WERI-Rb-1 (cell line): Measurements from ENCODE around the gene RNF43.

Source experiments
- DNase-seq: peaks from one replicate; pipeline ENCODE4 v3.0.0-alpha.2; 2020
- H3K27ac ChIP-seq: fragments of 250-450 bp; sonication (Bioruptor Pico); 2 replicates; pipeline ENCODE4 v1.5.1; 2020; ENCODE audit warnings: mild to moderate bottlenecking, moderate library complexity
- H3K27me3 ChIP-seq: fragments of 250-450 bp; sonication (Bioruptor Pico); 2 replicates; pipeline ENCODE4 v1.5.1; 2021; ENCODE audit warnings: mild to moderate bottlenecking, low read depth, moderate library complexity; ENCODE audit not compliant: insufficient read depth, severe bottlenecking
- H3K36me3 ChIP-seq: fragments of 250-450 bp; sonication (Bioruptor Pico); 2 replicates; pipeline ENCODE4 v1.5.1; 2020; ENCODE audit warnings: mild to moderate bottlenecking, moderate library complexity
- H3K4me3 ChIP-seq: 2 replicates; pipeline ENCODE4 v1.5.1; 2011; ENCODE audit warnings: low read depth, mild to moderate bottlenecking, control low read depth, low read length
- H3K9me3 ChIP-seq: fragments of 250-450 bp; sonication (Bioruptor Pico); 2 replicates; pipeline ENCODE4 v1.5.1; 2021; ENCODE audit warnings: mild to moderate bottlenecking, moderate library complexity; ENCODE audit not compliant: severe bottlenecking
- CTCF ChIP-seq: IDR thresholded peaks from 2 replicates; pipeline ENCODE4 v1.5.1; 2011; ENCODE audit warnings: low read depth, mild to moderate bottlenecking, control low read depth, inconsistent platforms, low read length

Gene RNF43

GRCh38 chr17:58436805-58437239, 19.5 kb upstream of the RNF43 start:
- no peak for TF ChIP-seq CTCF
- Histone ChIP-seq H3K27me3 (no peaks in the 10 kb centered on the region), H3K27ac (no peak overlapping the region), H3K36me3 (no peaks in the 10 kb centered on the region), H3K4me3 (no peak overlapping the region), H3K9me3 (no peaks in the 10 kb centered on the region)
- no peak for DNase-seq

- Histone ChIP-seq H3K36me3 (no peaks in the 10 kb centered on the region), H3K27me3 (no peaks in the 10 kb centered on the region), H3K27ac (no peak overlapping the region), H3K9me3 (no peaks in the 10 kb centered on the region), H3K4me3 (no peak overlapping the region)
- no peak for TF ChIP-seq CTCF
- no peak for DNase-seq
These were observed 18.9 kb upstream of the RNF43 start for GRCh38 chr17:58436245-58436644.

GRCh38 chr17:58432806-58433573, 15.7 kb upstream of the RNF43 start:
- Histone ChIP-seq H3K36me3 (no peaks in the 10 kb centered on the region), H3K9me3 (no peaks in the 10 kb centered on the region), H3K27ac (no peak overlapping the region), H3K27me3 (no peaks in the 10 kb centered on the region), H3K4me3 (no peak overlapping the region)
- TF ChIP-seq CTCF = 0 out of 2 replicates have a peak, but pooled peaks have one; percentile 5
- no peak for DNase-seq

GRCh38 chr17:58427807-58428206, 10.5 kb upstream of the RNF43 start:
- Histone ChIP-seq H3K27ac (no peak overlapping the region), H3K4me3 (no peak overlapping the region), H3K36me3 (no peaks in the 10 kb centered on the region), H3K27me3 (no peaks in the 10 kb centered on the region), H3K9me3 (no peaks in the 10 kb centered on the region)
- TF ChIP-seq CTCF = no peak
- DNase-seq = no peak

GRCh38 chr17:58421711-58422110, 4.4 kb upstream of the RNF43 start:
- TF ChIP-seq CTCF = no peak
- no peak overlapping the region for H3K4me3 ChIP-seq
- H3K9me3 ChIP-seq = no peaks in the 10 kb centered on the region
- no peaks in the 10 kb centered on the region for H3K36me3 ChIP-seq
- no peak for DNase-seq
- H3K27ac ChIP-seq = no peak overlapping the region
- no peaks in the 10 kb centered on the region for H3K27me3 ChIP-seq

- H3K27me3 ChIP-seq = no peaks in the 10 kb centered on the region
- H3K27ac ChIP-seq = no peak overlapping the region
- no peak overlapping the region for H3K4me3 ChIP-seq
- DNase-seq = no peak
- H3K36me3 ChIP-seq = no peaks in the 10 kb centered on the region
- no peak for TF ChIP-seq CTCF
- H3K9me3 ChIP-seq = no peaks in the 10 kb centered on the region
These were observed 3.5 kb upstream of the RNF43 start for GRCh38 chr17:58420827-58421226.
